ENCODE measurements around the gene PLEKHM2. TPM values are rescaled to one million over a fixed set of nuclear protein-coding genes. Genes with fewer than 3 reads are reported as not detected.

Gene PLEKHM2
- total RNA-seq, 1 experiment from 2014 or later, result 36.2 TPM

GRCh38 chr1:15740924-15741850 lies 57.1 kb downstream of the PLEKHM2 start:
- Histone ChIP-seq H3K4me3 (no peak overlapping the region), H3K4me1 (peaks cover 27% of the 10 kb centered on the region), H3K36me3 (no peaks in the 10 kb centered on the region), H3K9me3 (replicated peaks) (no peaks in the 10 kb centered on the region), H3K27ac (no peak overlapping the region), H3K27me3 (no peaks in the 10 kb centered on the region)
- peak; percentile 85 to 89 for DNase-seq

- no peaks in the 10 kb centered on the region for H3K9me3 ChIP-seq (replicated peaks)
- H3K27me3 ChIP-seq, result no peaks in the 10 kb centered on the region
- H3K4me1 ChIP-seq, result peaks cover 16% of the 10 kb centered on the region
- H3K27ac ChIP-seq, result no peak within 1 kb of the TSS
- no peak within 1 kb of the TSS for H3K4me3 ChIP-seq
- H3K36me3 ChIP-seq, result no peaks in the 10 kb centered on the region
- no peak for DNase-seq
These were observed 58.2 kb downstream of the PLEKHM2 start, which contains the start of gene TMEM82 for GRCh38 chr1:15742339-15742801. Gene TMEM82, plus strand, starts transcription at chr1:15742499. Its CDS starts 61 bp downstream, at chr1:15742560.

GRCh38 chr1:15744122-15744679 lies 60.1 kb downstream of the PLEKHM2 start:
- no peak for DNase-seq
- Histone ChIP-seq H3K27me3 (no peaks in the 10 kb centered on the region), H3K4me3 (no peak overlapping the region), H3K36me3 (no peaks in the 10 kb centered on the region), H3K4me1 (peaks cover under 1% of the 10 kb centered on the region; the same call in 1 of the 2 replicates), H3K9me3 (replicated peaks) (no peaks in the 10 kb centered on the region), H3K27ac (no peak overlapping the region)

GRCh38 chr1:15747378-15747777 lies 63.3 kb downstream of the PLEKHM2 start:
- Histone ChIP-seq H3K27ac (no peak overlapping the region), H3K36me3 (no peaks in the 10 kb centered on the region), H3K4me3 (no peak overlapping the region), H3K27me3 (no peaks in the 10 kb centered on the region), H3K4me1 (peaks cover 6% of the 10 kb centered on the region; the same call in 1 of the 2 replicates), H3K9me3 (replicated peaks) (no peaks in the 10 kb centered on the region)
- no peak for DNase-seq

- Histone ChIP-seq H3K9me3 (replicated peaks) (no peaks in the 10 kb centered on the region), H3K36me3 (no peaks in the 10 kb centered on the region), H3K27ac (no peak overlapping the region), H3K27me3 (no peaks in the 10 kb centered on the region), H3K4me1 (peaks cover 6% of the 10 kb centered on the region; the same call in 1 of the 2 replicates), H3K4me3 (no peak overlapping the region)
- DNase-seq, result no peak
These were observed 64.1 kb downstream of the PLEKHM2 start for GRCh38 chr1:15748264-15748663.

- H3K4me1 ChIP-seq, result peaks cover 6% of the 10 kb centered on the region; the same call in 1 of the 2 replicates
- H3K36me3 ChIP-seq, result no peaks in the 10 kb centered on the region
- DNase-seq, result no peak
- H3K27me3 ChIP-seq, result no peaks in the 10 kb centered on the region
- no peak overlapping the region for H3K27ac ChIP-seq
- no peak overlapping the region for H3K4me3 ChIP-seq
- no peaks in the 10 kb centered on the region for H3K9me3 ChIP-seq (replicated peaks)
These were observed 64.7 kb downstream of the PLEKHM2 start for GRCh38 chr1:15748690-15749398.

- Histone ChIP-seq H3K36me3 (no peaks in the 10 kb centered on the region), H3K4me1 (peaks cover 6% of the 10 kb centered on the region; the same call in 1 of the 2 replicates), H3K9me3 (replicated peaks) (no peaks in the 10 kb centered on the region), H3K4me3 (no peak overlapping the region), H3K27me3 (no peaks in the 10 kb centered on the region), H3K27ac (no peak overlapping the region)
- DNase-seq, result peak; percentile 42 to 51
These were observed 65.5 kb downstream of the PLEKHM2 start for GRCh38 chr1:15749399-15750291.

- Histone ChIP-seq H3K27me3 (no peaks in the 10 kb centered on the region), H3K27ac (no peak overlapping the region), H3K4me3 (no peak overlapping the region), H3K4me1 (peaks cover 14% of the 10 kb centered on the region), H3K36me3 (no peaks in the 10 kb centered on the region), H3K9me3 (replicated peaks) (0 out of 2 replicates have a peak, but pooled peaks cover 3% of the 10 kb centered on the region)
- DNase-seq, result no peak
These were observed 66.8 kb downstream of the PLEKHM2 start for GRCh38 chr1:15750924-15751323.

- Histone ChIP-seq H3K9me3 (replicated peaks) (0 out of 2 replicates have a peak, but pooled peaks cover 3% of the 10 kb centered on the region), H3K27me3 (no peaks in the 10 kb centered on the region), H3K36me3 (no peaks in the 10 kb centered on the region), H3K4me3 (no peak overlapping the region), H3K4me1 (peaks cover 21% of the 10 kb centered on the region), H3K27ac (no peak overlapping the region)
- DNase-seq, result no peak
These were observed 67.6 kb downstream of the PLEKHM2 start for GRCh38 chr1:15751717-15752116.

- Histone ChIP-seq H3K36me3 (no peaks in the 10 kb centered on the region), H3K4me3 (no peak overlapping the region), H3K4me1 (peaks cover 36% of the 10 kb centered on the region), H3K27ac (no peak overlapping the region), H3K27me3 (no peaks in the 10 kb centered on the region), H3K9me3 (replicated peaks) (0 out of 2 replicates have a peak, but pooled peaks cover 3% of the 10 kb centered on the region)
- DNase-seq, result no peak
These were observed 69.7 kb downstream of the PLEKHM2 start for GRCh38 chr1:15753776-15754175.

GRCh38 chr1:15755021-15755645 lies 71.0 kb downstream of the PLEKHM2 start:
- Histone ChIP-seq H3K9me3 (replicated peaks) (0 out of 2 replicates have a peak, but pooled peaks cover 3% of the 10 kb centered on the region), H3K27ac (no peak overlapping the region), H3K27me3 (no peaks in the 10 kb centered on the region), H3K4me3 (no peak overlapping the region), H3K36me3 (no peaks in the 10 kb centered on the region), H3K4me1 (peaks cover 38% of the 10 kb centered on the region)
- no peak for DNase-seq

GRCh38 chr1:15755646-15756040 lies 71.5 kb downstream of the PLEKHM2 start:
- no peaks in the 10 kb centered on the region for H3K27me3 ChIP-seq
- H3K9me3 ChIP-seq (replicated peaks), result 0 out of 2 replicates have a peak, but pooled peaks cover 3% of the 10 kb centered on the region
- H3K4me1 ChIP-seq, result peaks cover 40% of the 10 kb centered on the region
- H3K36me3 ChIP-seq, result no peaks in the 10 kb centered on the region
- DNase-seq, result peak in 1 of 2 experiments; percentile 43
- H3K27ac ChIP-seq, result no peak overlapping the region
- H3K4me3 ChIP-seq, result no peak overlapping the region

All from SJCRH30 (cell line).